GM19043 (cell line): ENCODE measurements around the gene ART5.

Source experiments
- ATAC-seq: cut with Tn5 transposase; IDR thresholded peaks from one replicate; pipeline ENCODE4 v1.9.1; 2021; ENCODE audit warnings: low read depth; ENCODE audit not compliant: unreplicated experiment

The ART5 gene

DNA sequence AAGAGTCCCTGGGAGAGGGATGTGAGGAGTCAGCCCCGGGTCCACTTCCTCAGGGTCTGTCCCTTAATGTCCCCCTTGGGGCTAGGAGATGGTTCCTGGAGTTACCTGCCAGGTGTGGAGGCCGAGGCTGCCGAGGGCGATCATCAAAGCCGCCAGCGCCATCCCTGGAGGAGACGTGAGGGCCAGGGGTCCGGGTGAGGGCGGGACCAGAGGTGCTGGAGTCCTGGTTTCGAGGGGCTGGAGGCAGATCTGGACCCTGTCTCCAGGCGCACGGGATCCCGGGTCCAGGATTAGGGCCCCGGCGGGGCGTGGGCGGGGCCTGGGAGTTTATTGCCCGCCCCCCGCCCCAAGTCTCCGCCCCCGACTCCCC, at the start of gene ART5:
Gene ART5, minus strand, starts transcription at position 292 of the 370 bp plus-strand sequence. Its CDS starts 130 bp downstream, at position 162.
- no peak for ATAC-seq

GRCh38 chr11:3686751-3687150, 45.0 kb upstream of the ART5 start:
- no peak for ATAC-seq

DNA sequence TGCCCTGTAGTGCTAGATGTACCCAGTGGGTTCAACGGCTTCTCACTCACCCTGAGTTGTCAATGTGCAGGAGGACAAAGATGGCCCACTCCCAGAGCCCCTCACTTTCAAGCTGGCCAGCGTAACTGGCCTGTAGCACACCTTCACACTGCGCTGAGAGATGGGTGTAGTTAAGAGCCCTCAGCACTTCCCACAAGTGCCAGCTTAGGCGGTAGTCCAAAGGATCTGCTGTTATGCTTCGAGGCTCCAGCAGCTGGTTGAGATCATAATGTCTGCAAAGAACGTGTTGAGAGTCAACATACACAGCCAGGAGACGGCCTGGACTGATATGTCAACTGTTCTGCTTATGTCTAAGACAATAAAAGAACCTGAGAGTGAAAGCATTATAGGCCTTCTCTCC, 44.1 kb upstream of the ART5 start:
- ATAC-seq, result no peak

DNA sequence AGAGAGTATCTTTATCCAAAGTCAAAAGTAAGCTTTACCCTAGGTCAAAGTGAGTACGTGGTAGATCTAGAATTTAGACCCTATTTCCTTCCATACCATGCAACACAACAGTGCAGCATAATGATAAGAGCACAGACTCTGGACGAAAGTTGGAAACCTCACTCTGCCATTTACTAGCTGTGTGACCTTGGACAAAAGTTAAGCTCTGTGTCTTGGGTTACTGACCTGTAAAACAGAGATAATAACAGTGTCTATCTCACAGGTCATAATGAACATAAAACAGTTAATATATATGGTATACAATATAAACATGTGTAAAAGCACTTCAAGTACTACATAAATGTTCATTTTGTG, 43.0 kb upstream of the ART5 start:
- ATAC-seq, result no peak

DNA sequence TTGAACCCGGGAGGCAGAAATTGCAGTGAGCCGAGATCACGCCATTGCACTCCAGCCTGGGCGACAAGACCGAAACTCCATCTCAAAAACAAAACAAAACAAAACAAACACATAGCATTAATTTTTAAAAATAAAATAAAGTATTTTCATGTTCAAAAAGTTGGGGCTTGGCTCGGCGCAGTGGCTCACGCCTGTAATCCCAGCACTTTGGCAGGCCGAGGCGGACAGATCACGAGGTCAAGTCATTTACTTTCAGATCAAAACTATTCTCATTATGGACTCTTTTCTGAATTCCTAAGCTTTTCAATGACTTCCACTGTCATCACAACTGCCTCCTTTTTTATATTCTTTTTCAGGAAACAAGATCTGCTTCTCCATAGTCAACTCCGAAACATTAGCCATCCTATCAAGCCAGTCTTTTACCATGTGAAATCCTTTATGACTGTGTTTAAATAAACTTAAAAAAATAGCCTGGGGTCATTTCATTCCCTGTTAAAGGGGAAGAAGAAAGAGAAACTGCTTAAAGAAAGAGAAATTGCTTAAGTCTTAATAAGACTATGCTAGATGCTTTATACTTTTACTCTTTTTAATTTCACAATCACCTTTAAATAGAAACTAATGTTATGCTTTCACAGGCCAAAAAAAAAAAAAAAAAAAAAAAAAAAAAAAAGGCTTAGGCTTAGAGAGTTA, 42.5 kb upstream of the ART5 start:
- no peak for ATAC-seq

- ATAC-seq, result no peak
Measured at GRCh38 chr11:3683039-3683438, 41.2 kb upstream of the ART5 start.

DNA sequence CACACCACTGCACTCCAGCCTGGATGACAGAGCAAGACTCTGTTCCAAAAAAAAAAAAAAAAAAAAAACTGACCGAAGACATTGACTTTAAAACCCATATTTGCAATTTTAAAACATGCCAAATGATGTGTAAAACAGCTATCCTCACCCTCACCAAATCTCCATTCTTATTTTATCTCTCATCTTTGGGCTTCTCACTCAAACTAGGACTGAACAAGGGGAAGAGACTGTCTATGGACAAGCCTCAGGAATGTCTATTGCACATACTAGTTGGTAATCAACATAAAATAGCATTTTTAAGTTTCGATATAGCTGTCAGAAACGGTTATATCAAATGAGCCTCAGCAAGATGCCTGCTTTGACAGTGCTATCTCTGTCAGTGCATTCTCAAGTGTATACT, 37.3 kb upstream of the ART5 start:
- ATAC-seq, result no peak

DNA sequence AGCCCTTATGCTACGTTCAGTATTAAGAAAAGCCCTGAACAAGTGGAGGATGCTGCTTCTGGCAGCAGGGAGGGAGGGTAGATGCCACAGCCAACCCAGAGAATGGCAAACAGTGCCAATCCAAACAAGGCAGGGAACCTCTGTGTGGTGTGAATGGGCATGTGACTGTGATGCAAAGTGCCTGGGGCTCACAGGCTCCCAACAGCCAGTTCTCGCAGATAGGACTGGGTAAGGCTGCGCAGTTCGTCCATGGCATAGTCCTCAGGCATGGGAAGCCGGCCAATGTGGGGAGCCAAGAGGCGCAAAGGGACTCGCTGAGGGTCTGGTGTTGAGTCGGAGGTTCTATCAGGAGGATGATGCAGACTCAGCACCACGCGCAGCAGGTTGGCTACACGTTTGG, 34.2 kb upstream of the ART5 start:
- no peak for ATAC-seq

DNA sequence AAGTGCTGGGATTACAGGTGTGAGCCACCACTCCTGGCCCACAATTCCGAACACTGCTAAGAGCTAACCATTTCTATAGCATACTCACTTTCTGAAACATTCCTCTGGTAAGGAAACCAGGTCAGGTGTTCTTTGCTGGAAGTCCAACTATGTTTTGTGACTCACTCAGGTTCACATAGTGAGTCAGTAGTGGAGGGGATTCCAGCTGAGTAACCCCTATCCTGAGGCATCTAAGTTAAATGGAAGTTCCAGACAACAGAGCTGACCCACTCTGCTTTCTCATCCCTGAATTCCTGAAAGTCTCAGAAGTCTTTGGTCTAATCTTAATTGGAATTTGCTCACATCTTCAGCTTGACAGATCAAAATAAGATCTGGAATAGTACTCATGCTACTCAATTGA, 32.4 kb upstream of the ART5 start:
- no peak for ATAC-seq

DNA sequence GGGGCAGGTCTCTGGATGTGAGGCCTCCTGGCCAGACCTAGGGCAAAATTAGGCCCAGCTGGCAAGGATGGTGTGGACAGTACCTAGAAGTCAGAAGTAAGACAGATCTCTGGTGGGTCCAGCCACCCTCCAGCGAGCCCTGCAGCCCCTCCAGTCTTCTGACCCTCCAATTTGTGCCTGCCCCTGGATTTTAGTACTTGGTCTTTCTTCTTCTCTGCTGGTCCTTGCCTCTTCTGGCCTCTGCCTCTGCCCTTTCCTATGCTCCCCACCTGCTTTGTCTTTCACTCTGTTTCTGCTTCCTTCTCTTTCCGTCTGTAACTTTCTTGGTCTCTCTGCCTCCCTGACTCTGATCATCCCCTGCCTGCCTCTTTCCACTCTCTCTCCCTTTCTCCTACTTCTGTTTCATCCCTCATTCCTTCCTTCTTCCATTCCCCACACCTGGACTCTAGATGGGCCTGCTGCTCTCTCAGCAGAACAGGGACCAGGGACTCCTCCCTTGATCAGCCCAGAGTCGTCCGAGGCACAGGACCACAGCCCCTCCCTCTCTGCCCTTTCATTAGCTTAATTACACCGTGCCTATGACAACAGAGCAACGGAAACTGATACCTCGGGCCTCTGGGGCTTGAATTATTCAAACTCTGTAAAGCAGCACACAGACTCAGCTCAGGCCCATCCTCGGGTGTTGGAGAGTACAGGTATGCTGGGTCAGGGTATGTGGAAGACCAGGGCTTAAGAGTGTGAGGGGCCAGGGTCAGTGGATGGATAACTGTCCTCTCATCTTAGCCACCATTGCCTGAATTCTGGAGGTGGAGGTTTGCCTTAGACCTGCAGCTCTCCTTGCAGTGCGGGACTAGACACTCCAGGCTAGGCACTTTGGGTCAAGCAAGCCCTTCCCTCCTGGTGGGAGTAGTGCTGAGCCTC, 29.8 kb upstream of the ART5 start, which contains the start of gene CHRNA10:
Gene CHRNA10, minus strand, starts transcription at position 51 of the 921 bp plus-strand sequence. CDS start 72 bp downstream, outside the sequence.
- ATAC-seq, result no peak

DNA sequence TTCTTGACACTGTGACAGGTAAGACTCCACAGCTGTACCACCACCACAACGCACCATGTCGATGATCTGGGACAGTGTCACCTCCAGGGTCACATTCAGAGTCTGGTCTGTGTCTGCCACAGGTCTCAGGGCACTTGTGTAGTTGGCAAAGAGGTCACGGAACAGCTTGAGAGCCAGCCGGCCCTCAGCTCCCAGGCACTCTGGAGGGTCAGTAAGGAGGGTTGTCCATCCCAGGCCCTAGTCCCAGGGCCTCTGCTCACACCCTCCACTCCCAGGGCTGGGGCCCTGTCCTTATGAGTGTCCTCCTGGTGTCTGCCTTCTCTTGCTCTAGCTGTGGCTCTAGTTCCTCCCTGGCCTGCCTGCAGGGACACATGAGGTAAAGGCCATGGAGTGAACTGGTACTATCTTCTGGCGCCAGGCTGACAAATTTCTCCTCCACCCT, 28.0 kb upstream of the ART5 start:
- ATAC-seq, result no peak

DNA sequence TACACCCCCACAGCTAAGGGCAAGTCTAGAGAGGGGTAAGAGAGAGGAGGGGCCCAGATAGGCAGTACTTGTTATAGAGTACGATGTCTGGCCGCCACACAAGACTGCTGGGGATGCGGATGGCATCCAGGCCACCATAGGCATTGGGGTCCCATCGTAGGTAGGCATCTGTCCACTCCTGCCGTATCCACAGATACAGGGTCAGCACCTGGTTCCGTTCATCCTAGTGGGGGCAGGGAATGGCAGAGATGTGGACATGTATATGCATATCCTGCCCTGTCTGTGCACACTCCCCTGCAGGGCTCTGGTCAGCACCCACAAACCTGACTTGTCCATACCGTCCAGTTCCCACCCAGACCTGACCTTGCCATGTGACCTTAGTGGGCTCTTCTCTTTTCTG, 27.3 kb upstream of the ART5 start:
- no peak for ATAC-seq

DNA sequence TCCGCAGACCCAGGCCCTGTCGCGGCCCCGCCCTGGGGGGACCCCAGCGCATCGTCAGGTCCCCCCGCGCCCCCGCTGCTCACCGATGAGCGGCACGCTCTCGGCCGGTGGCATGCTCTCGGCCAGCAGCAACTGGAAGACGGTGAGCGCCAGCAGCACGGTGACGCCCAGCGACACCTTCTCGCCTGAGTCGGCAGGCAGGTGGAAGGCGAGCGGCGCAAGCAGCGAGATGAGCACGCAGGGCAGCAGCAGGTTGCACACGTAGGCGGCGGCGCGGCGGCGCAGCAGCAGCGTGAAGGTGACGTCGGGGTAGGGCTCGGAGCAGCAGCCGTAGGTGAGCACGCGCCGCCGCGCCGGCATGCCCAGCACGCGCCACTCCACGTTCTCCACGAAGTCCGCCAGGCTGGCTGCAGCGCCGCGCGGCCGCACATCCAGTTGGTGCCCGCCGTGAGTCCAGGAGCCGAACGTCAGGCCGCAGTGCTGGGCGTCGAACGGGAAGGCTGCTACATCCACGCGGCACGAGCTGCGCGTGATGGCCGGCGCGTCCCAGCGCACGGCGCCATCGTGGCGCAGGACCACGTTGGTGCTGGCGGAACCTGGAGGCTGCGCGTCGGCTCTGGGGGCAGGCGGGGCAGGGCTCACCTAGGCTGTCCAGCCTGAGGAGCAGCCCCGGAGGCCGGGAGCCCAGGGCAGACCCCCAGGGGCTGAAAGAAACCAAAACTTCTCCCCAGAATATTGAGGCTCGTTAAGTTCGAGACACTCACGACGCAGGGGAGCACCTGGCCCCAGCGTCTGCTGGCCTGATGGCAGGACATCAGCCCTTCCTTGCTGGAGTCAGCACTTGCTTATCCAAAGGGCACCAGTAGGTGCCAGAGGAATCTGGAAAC, 25.6 kb upstream of the ART5 start:
- no peak for ATAC-seq

DNA sequence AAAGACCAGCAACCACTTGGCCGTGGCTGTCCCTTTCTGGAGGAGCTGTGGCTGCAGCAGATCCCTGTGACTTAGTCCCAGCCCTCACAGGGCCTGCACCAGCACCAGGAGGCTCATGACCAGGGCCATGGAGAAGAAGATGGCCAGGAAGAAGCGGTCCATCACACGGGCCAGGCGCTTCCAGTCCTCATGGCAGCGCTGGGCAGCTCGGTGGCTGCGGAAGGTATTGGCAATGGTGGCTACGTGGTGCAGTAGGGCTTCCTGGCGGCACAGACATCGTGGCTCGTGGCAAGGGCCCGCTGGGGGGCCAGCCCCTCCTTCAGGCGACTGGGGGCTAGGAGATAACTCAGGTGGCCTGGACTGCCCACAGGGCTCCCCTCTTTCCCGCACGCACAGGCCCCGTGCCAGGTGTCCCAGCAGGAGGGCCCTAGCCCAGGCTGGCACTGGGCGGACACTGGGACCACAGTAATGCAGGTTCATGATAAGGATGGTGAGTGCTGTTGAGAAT, 24.3 kb upstream of the ART5 start:
- no peak for ATAC-seq

DNA sequence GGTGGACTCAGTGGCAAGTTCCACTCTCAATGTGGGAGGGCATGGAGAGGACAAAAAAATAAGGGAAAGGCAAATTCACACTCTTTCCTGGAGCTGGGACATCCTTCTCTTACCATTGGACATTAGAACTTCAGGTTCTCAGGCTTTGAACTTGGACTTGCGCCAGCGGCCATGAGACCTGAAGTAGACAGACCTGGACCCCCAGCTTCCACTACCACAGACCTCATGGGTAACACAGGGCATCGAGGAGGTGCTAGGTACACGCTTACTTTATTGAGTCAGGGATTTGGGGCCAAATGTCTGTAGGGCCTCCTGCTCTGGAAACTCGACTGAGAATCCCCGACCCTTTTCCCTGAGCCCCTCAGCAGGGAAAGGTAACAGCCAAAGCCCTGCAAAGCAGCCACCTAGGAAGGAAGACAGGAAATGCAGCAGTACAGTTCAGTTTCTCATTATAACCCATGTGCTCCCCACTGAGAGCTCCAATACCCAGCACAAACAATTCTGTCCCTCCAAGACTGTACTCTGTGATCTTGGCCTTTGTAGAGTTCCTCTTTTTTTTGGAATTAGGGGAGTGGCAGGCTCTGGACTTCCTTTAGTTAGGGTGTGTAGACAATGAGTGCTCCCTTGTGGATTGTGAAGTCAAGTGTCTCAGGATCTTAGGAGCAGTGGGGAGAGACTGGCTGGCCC, 23.7 kb upstream of the ART5 start:
- no peak for ATAC-seq

- ATAC-seq, result no peak
Measured at GRCh38 chr11:3664032-3664630, 22.3 kb upstream of the ART5 start.

GRCh38 chr11:3662856-3663255, 21.1 kb upstream of the ART5 start:
- no peak for ATAC-seq

DNA sequence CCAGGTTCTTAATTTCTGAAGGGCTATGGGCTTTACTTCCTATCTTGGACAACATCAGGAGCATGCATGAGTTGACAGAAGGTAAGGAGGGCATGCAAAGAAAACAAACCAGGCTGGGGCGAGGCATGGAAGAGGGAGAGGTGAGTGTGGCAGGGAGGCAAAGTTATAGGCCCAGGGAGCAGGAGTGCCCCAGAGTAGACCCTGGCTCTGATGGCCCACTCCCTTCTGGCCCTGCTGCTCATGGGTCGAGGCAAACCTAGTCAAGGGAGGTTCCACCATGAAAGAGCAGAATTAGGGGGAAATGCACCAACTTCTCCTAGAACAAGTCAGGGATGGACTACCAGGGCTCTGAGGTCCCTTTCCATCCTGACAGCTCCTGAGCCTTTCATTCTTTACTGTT, 19.2 kb upstream of the ART5 start:
- no peak for ATAC-seq

DNA sequence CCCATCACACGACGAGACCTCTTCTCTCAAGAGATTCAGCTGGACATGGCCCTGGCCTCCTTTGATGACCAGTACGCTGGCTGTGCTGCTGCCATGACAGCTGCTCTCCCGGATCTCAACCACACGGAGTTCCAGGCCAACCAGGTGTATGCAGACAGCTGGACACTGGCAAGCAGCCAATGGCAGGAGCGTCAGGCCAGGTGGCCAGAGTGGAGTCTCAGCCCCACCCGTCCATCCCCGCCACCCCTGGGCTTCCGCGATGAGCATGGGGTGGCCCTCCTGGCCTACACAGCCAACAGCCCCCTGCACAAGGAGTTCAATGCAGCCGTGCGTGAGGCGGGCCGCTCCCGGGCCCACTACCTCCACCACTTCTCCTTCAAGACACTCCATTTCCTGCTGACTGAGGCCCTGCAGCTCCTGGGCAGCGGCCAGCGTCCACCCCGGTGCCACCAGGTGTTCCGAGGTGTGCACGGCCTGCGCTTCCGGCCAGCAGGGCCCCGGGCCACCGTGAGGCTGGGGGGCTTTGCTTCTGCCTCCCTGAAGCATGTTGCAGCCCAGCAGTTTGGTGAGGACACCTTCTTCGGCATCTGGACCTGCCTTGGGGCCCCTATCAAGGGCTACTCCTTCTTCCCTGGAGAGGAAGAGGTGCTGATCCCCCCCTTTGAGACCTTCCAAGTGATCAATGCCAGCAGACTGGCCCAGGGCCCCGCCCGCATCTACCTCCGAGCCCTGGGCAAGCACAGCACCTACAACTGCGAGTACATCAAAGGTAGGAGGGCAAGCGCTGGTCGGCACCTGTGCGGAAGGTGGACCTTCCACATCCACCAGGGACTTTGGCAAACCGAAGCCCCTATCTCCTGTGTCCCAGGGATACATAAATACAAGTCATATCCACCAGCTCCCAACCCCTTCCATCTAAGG, 18.1 kb upstream of the ART5 start:
- ATAC-seq, result no peak
